HG02610 (cell line): Measurements from ENCODE around the gene RNASE12.
"Not testable (repeated sequence)": the region's sequence is repeated elsewhere in the genome, so short reads cannot be mapped to it uniquely, and the experiment has no call there.

Source experiments
- ATAC-seq: cut with Tn5 transposase; IDR thresholded peaks from one replicate; pipeline ENCODE4 v1.9.1; 2021; ENCODE audit warnings: mild to moderate bottlenecking, moderate library complexity; ENCODE audit not compliant: unreplicated experiment

Gene RNASE12

GRCh38 chr14:20583142-20583541 is 8.0 kb downstream of the RNASE12 start:
- no peak for ATAC-seq

DNA sequence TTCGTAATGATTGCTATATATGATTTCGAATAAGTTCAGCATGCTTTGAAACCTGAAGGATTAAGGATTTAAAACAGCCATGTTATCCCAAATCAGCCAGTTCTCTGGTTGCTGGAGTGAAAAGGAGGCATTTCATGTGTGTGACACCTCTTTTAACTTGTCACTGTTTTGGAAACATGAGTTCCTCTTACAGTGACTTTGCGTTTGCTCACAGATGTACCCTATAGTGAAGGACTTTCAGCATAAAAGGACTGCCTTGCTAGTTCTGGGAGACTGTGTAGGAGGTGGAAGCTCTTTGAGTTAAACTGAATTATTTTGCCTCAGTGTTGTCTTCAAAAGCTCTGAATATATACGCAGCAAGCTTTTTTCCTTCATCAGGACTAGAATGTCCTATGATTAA is 10.9 kb downstream of the RNASE12 start:
- no peak for ATAC-seq

DNA sequence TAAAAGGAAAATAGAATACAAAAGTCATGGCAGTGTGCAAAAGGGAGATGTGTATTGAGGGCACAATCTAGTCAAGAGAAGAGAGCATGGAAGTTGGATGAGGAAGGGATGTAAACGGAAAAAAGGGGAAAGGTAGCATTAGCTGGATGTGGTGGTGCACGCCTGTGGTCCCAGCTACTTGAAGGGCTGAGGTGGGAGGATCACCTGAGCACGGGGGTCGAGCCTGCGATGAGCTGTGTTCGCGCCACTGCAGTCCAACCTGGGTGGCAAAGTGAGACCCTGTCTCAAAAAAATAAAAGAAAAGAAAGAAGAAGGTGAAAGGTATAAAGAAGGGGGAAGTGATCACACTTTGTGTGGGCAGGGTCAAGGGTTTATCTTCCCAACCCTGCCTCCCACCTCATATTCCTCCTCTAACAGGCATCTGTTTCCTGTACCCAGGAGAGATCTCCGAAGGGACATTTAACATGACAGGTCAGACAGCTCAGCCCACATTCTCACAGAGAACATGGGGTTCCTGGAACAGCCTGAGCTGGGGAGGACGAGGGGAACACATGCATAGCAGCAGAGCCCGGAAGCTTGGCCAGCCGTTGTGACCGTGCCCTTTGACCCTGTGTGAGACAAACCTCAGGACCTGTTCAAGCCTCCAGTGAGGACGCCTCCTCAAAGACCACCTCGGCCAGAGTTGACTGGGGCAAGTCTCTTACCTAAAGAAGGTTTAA is 12.2 kb downstream of the RNASE12 start:
- no peak for ATAC-seq

DNA sequence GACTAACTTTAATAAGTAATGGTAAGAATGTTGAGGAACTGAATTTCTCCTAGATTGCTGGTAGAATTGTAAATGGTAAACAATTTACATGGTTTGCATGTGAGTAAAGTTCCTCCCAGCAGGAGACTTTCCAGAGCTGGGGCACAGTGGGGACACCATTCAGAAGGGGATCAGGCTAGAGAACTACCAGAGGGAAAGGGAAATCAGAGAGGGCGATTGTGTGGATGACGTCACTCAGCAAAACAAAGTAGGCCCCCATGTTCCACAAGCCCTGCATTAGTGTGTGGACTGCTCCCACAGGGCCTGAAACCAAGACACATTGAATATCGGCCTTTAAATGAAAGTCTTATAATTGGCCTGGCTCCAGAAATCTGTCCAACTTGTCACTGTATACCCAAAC is 12.9 kb downstream of the RNASE12 start:
- ATAC-seq, result no peak

DNA sequence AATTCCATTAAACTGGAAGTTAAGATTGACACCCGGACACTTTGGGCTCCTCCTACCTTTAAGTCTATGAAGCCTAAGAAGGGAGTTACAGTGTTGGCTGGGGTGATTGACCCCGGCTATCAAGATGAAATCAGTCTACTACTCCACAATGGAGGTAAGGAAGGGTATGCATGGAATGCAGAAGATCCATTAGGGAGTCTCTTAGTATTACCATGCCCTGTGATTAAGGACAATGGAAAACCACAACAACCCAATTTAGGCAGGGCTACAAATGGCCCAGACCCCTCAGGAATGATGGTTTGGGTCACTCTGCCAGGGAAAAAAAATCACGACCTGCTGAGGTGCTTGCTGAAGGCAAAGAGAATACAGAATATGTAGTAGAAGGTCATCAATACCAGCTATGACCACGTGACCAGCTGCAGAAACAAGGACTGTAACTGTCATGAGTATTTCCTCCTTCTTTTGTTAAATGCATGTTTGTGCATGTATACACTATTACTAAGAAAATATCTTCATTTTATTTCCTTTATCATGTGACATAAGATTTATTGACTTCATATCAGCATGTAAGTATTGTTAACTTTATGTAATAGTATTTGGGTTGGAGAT is 18.7 kb downstream of the RNASE12 start:
- ATAC-seq, result not testable (repeated sequence)

- ATAC-seq, result not testable (repeated sequence)
These were observed 20.5 kb downstream of the RNASE12 start for GRCh38 chr14:20570720-20571119.

DNA sequence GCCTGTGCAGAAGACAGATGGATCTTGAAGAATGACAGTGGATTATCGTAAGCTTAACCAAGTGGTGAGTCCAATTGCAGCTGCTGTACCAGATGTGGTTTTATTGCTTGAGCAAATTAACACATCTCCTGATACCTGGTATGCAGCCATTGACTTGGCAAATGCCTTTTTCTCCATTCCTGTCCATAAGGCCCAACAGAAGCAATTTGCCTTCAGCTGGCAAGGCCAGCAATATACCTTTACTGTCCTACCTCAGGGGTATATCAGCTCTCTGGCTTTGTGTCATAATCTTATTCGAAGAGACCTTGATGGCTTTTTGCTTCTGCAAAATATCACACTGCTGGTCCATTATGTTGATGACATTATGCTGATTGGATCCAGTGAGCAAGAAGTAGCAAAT is 21.3 kb downstream of the RNASE12 start:
- ATAC-seq, result not testable (repeated sequence)

- no peak for ATAC-seq
These were observed 22.1 kb downstream of the RNASE12 start for GRCh38 chr14:20569066-20569465.

DNA sequence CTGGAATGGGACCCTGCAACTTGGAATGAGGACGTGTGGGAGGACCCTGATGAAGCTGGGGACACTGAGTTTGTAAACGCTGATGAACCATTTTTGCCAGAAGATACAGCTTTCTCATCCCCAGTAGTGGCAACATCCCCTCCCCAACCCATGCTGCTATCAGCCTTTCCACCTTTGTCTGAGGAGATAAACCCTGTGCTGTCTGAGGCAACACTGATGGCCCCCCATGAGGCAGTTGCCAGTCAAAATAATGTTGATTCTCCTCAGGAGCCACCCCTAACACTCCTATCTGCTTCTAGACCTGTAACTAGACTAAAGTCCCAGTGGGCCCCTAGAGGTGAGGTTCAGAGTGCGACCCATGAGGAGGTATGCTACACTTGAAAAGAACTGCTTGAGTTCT is 22.8 kb downstream of the RNASE12 start:
- no peak for ATAC-seq

DNA sequence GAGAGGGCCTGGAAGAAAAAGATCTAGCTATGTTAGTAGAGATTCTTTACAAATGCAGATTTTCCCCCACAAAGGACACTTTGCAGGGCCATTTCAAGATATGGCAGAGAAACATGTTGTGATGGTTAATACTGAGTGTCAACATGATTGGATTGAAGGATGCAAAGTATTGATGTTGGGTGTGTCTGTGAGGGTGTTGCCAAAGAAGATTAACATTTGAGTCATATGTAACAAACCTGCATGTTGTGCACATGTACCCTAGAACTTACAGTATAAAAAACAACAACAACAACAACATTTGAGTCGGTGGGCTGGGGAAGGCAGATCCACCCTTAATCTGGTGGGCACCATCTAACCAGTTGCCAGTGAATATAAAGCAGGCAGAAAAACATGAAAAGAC is 24.0 kb downstream of the RNASE12 start:
- ATAC-seq, result not testable (repeated sequence)

- no peak for ATAC-seq
These were observed 26.6 kb downstream of the RNASE12 start for GRCh38 chr14:20564501-20564997.

DNA sequence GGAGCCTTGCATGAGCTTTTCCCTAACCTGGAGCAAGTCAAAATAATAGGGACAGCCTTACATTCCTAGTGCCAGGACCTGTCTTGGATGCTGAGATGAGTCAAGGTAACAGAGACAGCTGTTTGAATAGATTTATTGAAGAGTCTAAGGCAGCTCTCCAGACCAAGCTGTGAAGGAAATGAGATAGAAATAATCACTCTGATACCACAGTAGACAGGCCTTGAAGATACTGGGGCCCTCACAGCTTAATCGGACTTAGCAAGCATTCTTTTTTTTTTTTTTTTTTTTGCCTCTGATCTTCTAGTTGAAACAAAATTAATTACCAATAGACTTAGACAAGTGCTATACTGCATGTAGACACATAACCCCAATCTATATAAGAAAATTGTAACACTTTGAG is 27.2 kb downstream of the RNASE12 start:
- ATAC-seq, result no peak

- ATAC-seq, result no peak
These were observed 30.2 kb downstream of the RNASE12 start, which contains the start of gene RNASE9 for GRCh38 chr14:20560961-20561360. Gene RNASE9, minus strand, starts transcription at chr14:20561047.

GRCh38 chr14:20559461-20559904 is 31.7 kb downstream of the RNASE12 start:
- ATAC-seq, result no peak

GRCh38 chr14:20557212-20557542 is 34.0 kb downstream of the RNASE12 start:
- ATAC-seq, result no peak

DNA sequence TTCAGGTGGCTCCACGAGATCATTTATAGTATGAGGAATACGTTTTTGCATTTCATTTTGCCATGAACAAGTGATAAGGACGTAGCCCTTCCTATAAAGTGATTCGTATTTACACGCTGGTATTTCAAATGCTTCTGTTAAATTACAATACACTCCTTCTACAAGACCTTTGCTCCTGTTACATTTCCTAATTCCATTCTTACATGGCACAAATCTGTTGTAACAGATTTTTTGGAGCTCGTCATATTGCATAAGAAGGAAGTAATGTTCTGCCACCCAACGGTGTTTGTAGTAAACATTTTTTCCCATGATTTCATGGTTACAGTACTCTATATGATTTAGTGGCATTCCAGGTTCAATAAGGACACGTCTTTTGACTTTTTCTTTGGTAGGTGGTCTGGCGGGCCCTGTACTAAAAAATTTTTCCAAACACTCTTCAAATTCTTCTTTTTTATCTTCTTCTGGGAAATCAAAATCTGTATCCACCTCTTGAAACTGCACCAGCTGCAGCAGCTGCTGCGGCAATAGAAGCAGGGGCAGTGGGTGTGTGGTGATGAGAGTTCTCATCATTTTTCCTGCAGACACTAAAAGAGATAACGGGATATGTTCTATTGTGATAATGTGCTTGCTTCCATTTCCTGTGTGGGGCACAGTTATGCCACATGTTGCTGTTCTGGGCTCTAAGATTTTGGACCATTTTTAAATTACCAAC is 34.5 kb downstream of the RNASE12 start:
- no peak for ATAC-seq

GRCh38 chr14:20555845-20556244 is 35.3 kb downstream of the RNASE12 start:
- no peak for ATAC-seq

GRCh38 chr14:20553024-20553423 is 38.2 kb downstream of the RNASE12 start:
- ATAC-seq, result no peak

GRCh38 chr14:20551606-20552005 is 39.6 kb downstream of the RNASE12 start:
- no peak for ATAC-seq

GRCh38 chr14:20550926-20551325 is 40.2 kb downstream of the RNASE12 start:
- ATAC-seq, result no peak

DNA sequence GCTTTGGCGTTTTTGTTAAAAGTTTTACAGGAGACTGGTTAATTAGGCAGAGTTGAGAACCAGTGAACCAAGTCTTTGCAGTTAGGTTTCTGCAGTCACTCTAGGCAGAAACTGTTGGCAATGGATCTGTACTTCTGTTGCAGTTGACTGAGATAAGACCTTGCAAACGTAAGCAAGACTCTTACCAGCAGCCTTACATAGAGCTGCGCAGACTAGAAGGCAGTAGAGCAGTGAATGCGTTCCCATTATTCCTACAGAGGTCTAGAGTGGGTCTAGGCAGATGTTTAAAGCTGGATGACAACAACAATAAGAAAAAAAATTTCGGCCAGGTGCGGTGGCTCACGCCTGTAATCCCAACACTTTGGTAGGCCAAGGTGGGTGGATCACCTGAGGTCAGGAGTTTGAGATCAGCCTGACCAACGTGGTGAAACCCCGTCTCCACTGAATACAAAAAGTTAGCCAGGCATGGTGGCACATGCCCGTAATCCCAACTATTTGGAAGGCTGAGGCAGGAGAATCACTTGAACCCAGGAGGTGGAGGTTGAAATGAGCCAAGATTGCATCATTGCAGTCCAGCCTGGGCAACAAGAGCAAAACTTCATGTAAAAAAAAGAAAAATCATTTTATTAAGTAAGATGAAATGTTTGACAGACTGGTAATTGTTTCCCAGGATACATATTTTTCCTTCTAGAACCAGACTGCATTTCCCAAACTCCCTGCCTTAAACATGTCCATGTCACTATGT is 42.6 kb downstream of the RNASE12 start:
- no peak for ATAC-seq
